ENCODE data around the gene MAP2K6.
A peak's percentile ranks its signal among the peaks of the same experiment; 100 is the strongest.

MAP2K6 gene

DNA sequence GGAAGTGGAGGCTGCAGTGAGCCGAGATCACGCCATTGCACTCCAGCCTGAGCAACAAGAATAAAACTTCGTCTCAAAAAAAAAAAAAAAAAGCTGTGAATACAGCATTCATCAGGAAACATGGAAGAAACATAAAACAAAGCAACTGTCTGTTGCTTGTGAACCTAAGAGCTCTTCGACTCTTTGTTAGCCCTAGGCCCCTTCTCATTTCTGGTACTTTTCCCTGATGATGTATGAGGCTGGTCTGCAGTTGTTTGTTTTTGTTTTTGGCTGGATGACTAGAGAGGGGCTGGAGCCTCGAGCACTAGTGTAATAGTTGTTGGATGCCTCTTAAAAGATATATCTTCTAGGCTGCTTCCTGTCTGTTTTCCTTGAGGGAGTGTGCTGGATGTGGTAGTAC is 113.5 kb downstream of the MAP2K6 start:
- DNase-seq (ENCODE audit: low spot score), result no peak
- no peak for FAIRE-seq

GRCh38 chr17:69533481-69534234 is 119.2 kb downstream of the MAP2K6 start:
- FAIRE-seq, result no peak
- DNase-seq (ENCODE audit: low spot score), result no peak

- FAIRE-seq (no peak), DNase-seq (ENCODE audit: low spot score) (no peak)
Observed at GRCh38 chr17:69534235-69534621, 119.7 kb downstream of the MAP2K6 start.

DNA sequence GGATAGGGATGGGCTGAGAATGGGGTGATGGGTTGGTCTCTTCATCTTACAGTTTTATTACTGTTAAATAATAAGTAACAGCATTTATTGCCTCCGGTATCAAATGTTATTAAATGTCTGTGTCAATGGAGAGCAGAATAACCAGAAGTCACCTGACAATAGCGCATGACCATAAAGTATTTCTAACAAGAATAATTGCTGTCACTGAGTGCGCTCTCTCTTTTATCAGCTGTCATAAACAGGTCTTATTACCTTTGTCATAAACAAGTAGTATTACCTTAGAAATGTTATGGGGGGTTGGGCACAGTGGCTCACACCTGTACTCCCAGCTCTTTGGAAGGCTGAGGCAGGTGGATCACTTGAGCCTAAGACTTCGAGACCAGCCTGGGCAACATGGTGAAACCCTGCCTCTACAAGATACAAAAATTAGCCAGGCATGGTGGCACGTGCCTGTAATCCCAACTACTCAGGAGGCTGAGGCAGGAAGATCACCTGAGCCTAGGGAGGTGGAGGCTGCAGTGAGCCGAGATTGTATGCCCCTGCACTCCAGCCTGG is 120.6 kb downstream of the MAP2K6 start:
- FAIRE-seq (no peak), DNase-seq (ENCODE audit: low spot score) (no peak)

DNA sequence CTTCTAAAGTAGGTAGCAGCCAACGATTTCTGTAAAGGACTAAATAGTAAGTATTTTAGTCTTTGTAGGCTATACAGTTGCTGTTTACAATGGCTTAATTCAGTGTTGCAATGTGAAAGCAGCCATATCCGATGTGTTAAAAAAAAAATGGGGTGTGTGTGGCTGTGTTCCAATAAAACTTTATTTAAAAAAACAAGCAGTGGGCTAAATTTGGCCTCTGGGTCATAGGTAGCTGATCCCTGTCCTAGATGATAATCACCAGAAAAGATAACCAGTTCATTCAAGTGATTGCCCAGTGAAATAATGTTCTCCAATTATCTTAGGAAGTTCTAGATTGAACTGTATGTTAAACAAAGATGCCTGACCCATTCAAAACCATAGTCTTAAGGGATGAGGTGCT is 124.3 kb downstream of the MAP2K6 start:
- FAIRE-seq (no peak), DNase-seq (ENCODE audit: low spot score) (no peak)

DNA sequence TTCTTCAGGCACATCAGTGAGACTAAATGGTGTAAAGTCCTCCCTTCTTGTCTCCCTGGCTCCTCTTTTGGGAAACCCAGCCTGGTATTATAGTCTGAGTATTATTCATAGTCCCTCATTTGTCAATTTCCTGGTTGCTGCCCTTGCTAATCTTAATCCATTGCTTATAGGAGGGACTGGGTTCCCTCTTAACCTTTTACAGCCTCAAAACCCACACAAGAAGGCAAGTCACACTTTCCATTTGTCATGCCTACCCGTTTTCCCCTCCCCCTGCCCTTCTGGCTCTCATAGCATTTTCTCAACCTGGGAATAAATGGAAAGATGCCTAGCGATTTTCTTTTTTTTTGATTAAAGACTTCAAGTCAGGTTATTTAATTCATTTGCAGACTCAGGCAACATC is 124.8 kb downstream of the MAP2K6 start:
- DNase-seq (ENCODE audit: low spot score) (peak; percentile 33), FAIRE-seq (no peak)

DNA sequence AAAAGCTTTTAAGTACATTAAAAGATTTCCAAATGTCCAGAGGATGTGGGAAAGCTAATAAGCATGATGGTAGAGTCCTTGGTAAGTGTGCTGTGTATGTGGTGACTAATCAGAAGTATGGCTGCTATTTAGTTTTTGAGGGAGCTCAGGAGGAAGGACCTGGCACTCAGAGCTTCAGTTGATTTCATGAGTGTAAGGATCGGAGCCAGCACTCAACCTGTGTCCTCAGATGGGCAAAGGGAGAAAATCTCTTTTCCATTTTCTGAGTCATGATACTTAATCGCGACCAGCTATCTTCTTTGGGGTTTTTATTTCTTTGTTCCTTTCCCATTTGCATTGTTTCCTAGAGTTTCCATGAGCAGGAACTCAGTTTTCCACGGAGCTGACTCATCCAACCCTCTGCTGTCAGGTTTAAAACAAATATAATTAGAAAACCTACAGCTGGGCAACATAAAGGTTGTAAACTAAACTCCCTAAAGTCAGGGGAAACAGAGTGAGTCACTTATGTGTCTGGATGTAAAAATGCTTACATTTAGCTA is 125.4 kb downstream of the MAP2K6 start:
- FAIRE-seq, result peak; percentile 52
- peak; percentile 68 for DNase-seq (ENCODE audit: low spot score)

- DNase-seq (ENCODE audit: low spot score), result no peak
- no peak for FAIRE-seq
Observed at GRCh38 chr17:69540356-69540755, 125.9 kb downstream of the MAP2K6 start.

GRCh38 chr17:69547230-69547629 is 132.7 kb downstream of the MAP2K6 start:
- DNase-seq (ENCODE audit: low spot score) (no peak), FAIRE-seq (no peak)

- no peak for FAIRE-seq
- no peak for DNase-seq (ENCODE audit: low spot score)
Observed at GRCh38 chr17:69547947-69548346, 133.4 kb downstream of the MAP2K6 start.

DNA sequence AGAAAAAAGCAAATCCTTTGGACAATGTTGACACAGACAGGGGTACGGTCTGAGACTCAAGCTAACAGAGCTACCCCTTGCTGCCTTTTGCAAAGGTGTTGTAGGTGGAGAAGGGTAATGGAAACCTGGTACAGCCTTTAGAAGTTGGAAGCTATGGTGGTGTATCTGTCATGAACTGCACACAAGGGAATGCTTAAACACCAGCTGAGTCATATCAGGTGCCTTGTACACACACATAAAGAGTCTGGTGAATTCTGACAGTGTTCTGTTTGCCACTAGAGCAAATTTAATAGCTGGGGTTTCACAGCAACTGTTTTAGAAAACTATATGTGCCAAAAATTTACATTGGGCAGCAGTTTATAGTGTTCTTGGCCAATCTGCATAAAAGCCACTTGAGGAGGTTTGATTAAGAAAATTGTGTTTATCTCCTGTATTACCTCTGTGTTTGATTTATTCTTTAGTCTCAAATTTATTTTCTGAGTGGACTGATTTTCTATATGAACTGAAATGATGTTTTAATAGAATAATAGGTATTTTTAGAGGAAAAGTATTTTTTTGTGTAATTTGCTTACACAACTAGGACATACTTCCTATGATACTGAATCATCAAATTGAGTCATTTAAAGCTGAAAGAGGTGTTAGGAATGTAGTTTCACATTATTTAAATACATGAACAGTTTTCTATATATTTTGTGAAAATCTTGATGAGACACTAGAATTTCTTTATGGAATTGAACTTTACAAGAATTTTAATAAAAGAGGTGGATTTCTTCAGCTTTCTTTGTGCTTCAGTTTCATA is 136.9 kb downstream of the MAP2K6 start:
- FAIRE-seq, result no peak
- DNase-seq (ENCODE audit: low spot score), result no peak

- no peak for DNase-seq (ENCODE audit: low spot score)
- FAIRE-seq, result no peak
Observed at GRCh38 chr17:69552986-69553667, 138.6 kb downstream of the MAP2K6 start.

DNA sequence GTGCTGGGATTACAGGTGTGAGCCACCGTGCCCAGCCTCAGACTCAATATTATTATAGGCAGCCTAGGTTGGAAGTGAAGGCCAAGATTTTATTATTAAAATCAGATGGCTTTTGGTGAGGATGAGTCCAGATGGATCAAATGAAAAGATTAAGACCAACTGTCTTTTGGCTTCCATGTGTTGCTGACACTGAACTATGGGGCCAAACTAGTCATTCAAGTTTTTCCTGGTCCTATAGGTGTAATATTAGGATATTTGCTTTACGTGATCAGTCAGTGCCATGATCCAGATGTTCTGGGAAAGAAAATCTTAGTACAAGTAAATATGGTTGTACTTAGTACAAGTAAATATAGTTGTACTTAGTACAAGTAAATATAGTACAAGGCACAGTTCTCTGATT is 140.6 kb downstream of the MAP2K6 start:
- FAIRE-seq, result no peak

DNA sequence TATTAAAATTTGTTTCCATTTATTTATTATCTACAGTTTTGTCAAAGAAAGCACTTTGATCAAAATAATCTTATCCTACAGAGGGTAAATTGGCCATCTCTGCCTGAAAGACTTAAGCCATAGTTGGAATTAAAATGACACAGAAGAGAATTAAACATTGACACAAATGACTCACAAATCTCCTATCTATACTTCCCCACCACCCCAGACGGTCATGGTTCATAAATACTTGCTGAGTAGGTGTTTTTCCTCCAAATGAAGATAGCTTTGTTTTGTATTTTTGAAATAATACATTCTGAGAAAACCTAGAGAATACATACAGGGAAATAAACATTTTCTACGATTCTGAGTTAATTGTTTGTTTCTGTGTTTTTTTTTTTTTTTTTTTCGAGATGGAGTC is 142.8 kb downstream of the MAP2K6 start:
- FAIRE-seq (no peak), DNase-seq (ENCODE audit: low spot score) (no peak)

More for the DNA sequence above, 140.6 kb downstream of the MAP2K6 start:
- no peak for DNase-seq (ENCODE audit: low spot score)

DNA sequence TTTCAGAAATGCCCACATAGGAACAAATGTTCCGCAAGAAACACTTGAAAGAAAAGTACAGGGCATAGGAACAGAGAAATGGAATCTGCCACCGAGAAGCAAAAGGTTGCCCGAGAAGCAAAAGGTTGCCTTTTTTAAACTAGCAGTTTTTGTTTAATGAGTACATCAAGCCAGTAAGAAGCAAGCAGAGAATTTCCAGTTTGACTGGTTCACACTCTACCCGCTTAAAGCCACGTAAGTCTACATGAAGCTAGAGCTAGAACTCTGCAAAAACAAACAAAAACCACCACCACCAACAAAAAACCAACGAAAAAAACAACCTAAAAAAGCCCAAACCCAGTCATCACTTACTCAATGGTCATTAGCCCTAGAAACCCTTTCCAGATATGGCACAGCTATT is 144.3 kb downstream of the MAP2K6 start:
- FAIRE-seq, result no peak
- DNase-seq (ENCODE audit: low spot score), result no peak

DNA sequence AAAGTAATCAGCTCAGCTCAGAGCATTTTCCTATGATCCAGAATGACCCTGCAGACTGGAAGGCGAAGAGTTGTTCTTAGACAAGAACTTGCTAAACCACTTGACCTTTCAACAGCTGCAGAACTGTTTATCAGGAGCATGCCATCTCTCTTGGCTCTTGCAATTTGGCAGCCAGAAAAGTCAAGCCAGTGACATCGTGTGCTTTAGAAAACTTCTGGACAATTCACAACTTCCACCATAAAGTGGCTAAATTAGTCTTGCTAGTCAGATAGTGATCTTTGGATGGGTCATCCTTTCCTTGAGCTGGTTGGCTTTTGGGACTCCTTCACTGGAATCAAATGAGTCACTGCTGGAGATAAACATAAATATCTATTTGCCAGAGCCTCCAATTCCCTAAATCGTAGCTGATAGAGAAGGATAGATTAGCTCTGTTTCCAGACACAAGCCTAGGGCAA is 146.5 kb downstream of the MAP2K6 start:
- DNase-seq (ENCODE audit: low spot score), result no peak
- FAIRE-seq, result no peak

DNA sequence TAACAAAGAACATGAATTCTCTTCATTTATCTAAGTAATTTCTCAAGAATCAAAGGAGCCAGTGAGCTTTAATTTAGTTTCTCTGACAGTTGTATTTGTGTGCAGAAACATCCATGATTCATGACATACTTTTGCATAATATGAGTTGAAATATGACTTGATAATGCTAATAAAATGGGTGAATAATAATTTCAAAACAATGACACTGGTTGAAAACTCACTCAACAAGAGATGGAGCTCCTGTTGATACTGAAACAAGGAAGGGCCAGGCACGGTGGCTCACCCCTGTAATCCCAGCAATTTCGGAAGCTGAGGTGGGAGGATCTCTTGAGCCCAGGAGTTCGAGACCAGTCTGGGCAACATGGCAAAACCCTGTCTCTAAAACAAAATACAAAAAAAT is 147.0 kb downstream of the MAP2K6 start:
- no peak for DNase-seq (ENCODE audit: low spot score)
- FAIRE-seq, result no peak

GRCh38 chr17:69565447-69565846 is 150.9 kb downstream of the MAP2K6 start:
- no peak for DNase-seq (ENCODE audit: low spot score)
- FAIRE-seq, result no peak

DNA sequence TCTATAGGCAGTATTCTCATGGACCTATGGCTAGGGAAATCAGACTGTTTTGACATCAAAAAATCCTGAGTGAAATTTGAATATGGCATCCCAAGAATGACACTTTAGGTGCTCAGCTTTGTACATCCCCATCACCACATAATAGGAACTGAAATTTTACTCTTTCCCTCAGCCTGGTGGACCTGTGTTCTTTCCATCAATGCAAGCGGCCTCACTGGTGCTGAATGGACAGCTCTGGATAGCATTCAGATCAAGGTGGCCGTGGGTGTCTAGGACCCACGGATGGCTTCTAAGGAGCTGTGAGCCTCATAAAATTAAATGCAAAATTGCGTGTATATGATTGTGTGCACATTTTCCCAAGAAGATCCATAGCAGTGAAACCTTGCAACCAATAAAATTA is 152.6 kb downstream of the MAP2K6 start:
- no peak for DNase-seq (ENCODE audit: low spot score)
- FAIRE-seq, result peak; percentile 30

DNA sequence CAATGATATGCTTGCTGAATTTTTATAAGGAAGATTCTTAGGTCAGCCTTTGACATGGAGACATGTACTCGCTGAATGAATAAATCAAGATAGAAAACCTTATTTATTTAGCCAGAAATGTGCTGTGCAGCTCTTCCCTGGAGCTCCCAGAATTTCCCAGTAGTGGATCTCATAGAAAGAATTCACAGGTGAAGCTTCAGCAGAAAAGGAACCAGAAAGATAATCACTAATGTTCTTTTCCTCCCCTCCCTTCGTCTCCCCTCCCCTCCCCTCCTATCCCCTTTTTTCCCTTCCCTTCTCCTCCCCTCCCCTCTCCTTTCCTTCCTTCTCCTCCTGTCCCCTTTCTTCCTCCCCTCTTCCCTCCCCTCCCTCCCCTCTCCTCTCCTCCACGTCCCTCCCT is 158.2 kb downstream of the MAP2K6 start:
- FAIRE-seq, result no peak
- no peak for DNase-seq (ENCODE audit: low spot score)

GRCh38 chr17:69573396-69573795 is 158.9 kb downstream of the MAP2K6 start:
- no peak for FAIRE-seq
- no peak for DNase-seq (ENCODE audit: low spot score)
